ENCODE results near the gene FHL2. TPM values are rescaled to one million over a fixed set of nuclear protein-coding genes. Genes with fewer than 3 reads are reported as not detected.
A peak's percentile ranks its signal among the peaks of the same experiment; 100 is the strongest.

FHL2 gene
- total RNA-seq, 4 donors from 2014 or later: 41.8 to 75.9 (median 65.3) TPM

DNA sequence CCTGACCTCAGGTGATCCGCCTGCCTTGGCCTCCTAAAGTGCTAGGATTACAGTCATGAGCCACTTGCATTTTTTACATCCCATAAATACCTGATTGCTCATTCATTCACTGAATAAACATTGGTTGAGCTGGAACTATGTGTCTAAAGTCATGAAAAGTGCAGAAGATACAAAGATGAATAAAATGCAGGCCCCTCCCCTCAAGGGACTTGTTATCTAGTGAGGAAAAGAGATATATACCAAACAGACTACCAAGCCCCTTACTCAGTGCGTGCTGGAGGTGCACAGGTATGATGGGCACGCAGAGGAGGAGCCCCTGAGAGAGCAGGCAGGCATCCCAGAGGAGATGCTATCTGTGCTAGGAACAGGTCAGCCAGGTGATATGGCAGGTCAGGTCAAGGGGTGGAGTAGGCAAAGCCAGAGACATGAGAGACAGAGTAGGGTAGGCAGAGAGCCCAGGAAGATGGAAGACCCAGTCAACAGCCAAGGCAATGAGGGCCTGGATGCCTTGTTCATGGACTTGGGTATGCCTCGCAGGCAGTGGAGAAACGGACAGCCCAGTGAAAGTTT lies 7.7 kb downstream of the FHL2 start:
- no peak overlapping the region for H3K4me3 ChIP-seq
- TF ChIP-seq, protein P1, sequence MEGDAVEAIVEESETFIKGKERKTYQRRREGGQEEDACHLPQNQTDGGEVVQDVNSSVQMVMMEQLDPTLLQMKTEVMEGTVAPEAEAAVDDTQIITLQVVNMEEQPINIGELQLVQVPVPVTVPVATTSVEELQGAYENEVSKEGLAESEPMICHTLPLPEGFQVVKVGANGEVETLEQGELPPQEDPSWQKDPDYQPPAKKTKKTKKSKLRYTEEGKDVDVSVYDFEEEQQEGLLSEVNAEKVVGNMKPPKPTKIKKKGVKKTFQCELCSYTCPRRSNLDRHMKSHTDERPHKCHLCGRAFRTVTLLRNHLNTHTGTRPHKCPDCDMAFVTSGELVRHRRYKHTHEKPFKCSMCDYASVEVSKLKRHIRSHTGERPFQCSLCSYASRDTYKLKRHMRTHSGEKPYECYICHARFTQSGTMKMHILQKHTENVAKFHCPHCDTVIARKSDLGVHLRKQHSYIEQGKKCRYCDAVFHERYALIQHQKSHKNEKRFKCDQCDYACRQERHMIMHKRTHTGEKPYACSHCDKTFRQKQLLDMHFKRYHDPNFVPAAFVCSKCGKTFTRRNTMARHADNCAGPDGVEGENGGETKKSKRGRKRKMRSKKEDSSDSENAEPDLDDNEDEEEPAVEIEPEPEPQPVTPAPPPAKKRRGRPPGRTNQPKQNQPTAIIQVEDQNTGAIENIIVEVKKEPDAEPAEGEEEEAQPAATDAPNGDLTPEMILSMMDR (IDR thresholded peaks at IDR 0.05): no peak
- no peak for TF ChIP-seq POLR2A (IDR thresholded peaks at IDR 0.05)
- H3K27me3 ChIP-seq: no peaks in the 10 kb centered on the region
- peak overlapping the region in 1 of 4 donors; percentile 49 for H3K27ac ChIP-seq
- H3K36me3 ChIP-seq: peaks cover 0 to 2% (median 0%) of the 10 kb centered on the region in 3 donors
- H3K9me3 ChIP-seq: no peaks in the 10 kb centered on the region
- DNase-seq: no peak
- peaks cover 0 to 21% (median 0%) of the 10 kb centered on the region in 4 donors for H3K4me1 ChIP-seq

DNA sequence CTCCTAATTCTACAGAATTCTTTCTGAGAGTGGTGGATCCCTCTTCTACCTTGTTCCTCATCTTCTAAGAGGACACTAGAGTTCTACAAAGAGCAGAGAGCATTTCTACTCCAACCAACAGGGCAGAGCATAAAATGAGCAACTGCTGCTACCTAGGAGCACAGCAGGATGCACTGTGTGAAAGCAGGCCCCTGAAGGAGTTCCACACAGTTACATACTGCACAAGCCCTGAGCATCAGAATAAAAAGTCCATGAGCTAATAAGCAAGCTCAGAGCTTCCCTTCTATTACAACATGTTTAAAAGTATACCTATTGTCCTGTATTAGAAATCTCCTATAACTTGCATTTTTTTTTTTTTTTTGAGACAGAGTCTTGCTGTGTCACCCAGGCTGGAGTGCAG lies 8.4 kb downstream of the FHL2 start:
- Histone ChIP-seq H3K4me1 (peaks cover 0 to 19% (median 0%) of the 10 kb centered on the region in 4 donors), H3K27ac (no peak overlapping the region), H3K36me3 (peaks cover 0 to 7% (median 0%) of the 10 kb centered on the region in 3 donors), H3K27me3 (no peaks in the 10 kb centered on the region), H3K9me3 (no peaks in the 10 kb centered on the region), H3K4me3 (no peak overlapping the region)
- no peak for TF ChIP-seq POLR2A (IDR thresholded peaks at IDR 0.05)
- TF ChIP-seq, protein P1 (IDR thresholded peaks at IDR 0.05): no peak
- DNase-seq: no peak

DNA sequence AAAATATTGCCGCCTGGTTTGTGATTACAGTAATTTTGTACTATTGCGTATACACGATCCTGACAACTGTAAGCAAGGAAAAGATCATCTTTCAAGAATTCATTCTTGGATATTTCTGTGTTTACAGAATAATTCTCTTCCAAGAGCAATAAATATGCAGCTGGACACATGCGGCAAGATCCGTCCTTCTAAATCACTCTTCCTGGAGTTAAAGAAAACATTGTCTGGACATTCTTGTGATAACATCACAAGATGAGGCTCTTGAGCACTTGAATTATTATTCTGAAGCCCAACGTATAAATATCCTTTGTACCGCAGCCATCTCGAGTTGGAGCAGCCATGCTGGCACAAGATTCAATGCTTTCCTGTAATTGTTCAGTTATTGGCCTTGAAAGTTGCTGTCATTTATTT lies 9.9 kb downstream of the FHL2 start:
- Histone ChIP-seq H3K9me3 (no peaks in the 10 kb centered on the region), H3K36me3 (peaks cover 0 to 22% (median 0%) of the 10 kb centered on the region in 3 donors), H3K27me3 (no peaks in the 10 kb centered on the region), H3K4me1 (peaks cover 0 to 19% (median 0%) of the 10 kb centered on the region in 4 donors), H3K27ac (peak overlapping the region in 1 of 4 donors; percentile 49), H3K4me3 (no peak overlapping the region)
- TF ChIP-seq POLR2A (IDR thresholded peaks at IDR 0.05): no peak
- TF ChIP-seq, protein P1 (IDR thresholded peaks at IDR 0.05): no peak
- no peak for DNase-seq

DNA sequence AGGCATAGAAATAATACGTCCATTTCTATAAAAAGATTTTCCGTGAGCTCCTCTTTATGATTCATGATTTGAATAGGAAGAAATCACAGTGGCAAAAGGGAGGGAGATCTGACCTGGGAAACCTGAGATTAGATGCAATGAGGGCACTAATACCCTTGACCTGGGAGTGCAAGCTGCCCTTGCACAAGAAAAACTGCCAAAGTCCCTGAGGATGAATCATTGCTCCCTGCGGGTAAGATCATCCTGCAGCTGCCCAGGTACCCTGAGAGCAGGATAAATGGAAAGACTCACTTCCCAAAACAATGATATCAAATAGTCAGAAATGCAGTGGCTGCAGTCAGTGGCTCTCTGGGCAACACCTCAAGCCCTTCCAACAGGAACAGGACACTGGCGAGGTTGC lies 11.6 kb downstream of the FHL2 start:
- Histone ChIP-seq H3K4me1 (peaks cover 0 to 19% (median 0%) of the 10 kb centered on the region in 4 donors), H3K36me3 (peaks cover 0 to 36% (median 0%) of the 10 kb centered on the region in 3 donors), H3K27ac (peak overlapping the region in 1 of 4 donors; percentile 7), H3K4me3 (no peak overlapping the region), H3K27me3 (no peaks in the 10 kb centered on the region), H3K9me3 (no peaks in the 10 kb centered on the region)
- TF ChIP-seq, protein P1 (IDR thresholded peaks at IDR 0.05): no peak
- no peak for DNase-seq

DNA sequence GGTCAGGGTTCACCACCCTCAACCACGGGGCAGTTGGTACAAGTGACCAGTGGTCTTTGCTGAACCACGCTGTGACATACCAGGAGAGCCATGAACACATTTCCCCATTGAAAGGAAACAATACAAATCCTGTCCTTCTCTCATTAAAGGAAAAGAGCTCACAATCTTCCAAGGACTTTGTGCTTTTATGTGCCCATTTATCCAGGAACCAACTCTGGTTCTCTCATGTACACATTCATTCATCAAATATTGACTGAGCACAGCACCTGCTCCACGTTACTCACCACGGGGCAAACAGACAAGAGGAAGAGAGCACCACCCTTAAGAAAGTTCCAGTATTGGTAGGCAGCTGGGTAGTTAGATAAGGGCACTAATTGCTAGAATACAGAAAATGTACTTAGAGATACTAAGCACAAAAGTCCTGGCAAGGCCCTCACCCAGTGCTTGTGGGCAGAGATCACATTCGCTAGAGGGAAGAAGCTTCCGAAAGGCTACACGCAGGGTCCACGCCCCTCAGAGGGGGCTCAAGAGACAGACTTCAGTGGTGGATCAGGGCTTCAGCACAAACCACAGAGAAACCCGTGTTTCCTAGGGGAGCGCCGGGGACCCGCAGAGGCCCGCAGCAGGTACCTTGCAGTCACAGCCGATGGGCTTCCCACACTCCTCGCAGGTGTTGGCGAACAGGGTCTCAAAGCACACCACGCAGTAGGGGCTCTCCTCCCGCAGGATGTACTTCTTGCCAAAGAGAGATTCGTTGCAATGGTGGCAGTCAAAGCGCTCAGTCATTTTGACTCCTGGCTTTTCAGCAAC lies 12.9 kb downstream of the FHL2 start:
- TF ChIP-seq, protein P1 (IDR thresholded peaks at IDR 0.05): no peak
- no peak for TF ChIP-seq POLR2A (IDR thresholded peaks at IDR 0.05)
- no peak for DNase-seq
- H3K36me3 ChIP-seq: peaks cover 0 to 47% (median 0%) of the 10 kb centered on the region in 3 donors
- H3K27me3 ChIP-seq: no peaks in the 10 kb centered on the region
- H3K9me3 ChIP-seq: no peaks in the 10 kb centered on the region
- H3K27ac ChIP-seq: peak overlapping the region in 2 of 4 donors; percentile 49 to 62
- H3K4me1 ChIP-seq: peaks cover 0 to 12% (median 0%) of the 10 kb centered on the region in 4 donors
- H3K4me3 ChIP-seq: no peak overlapping the region

All from Peyer's patch (tissue), 4 donors.